ENCODE measurements around the gene EHD3.

GRCh38 chr2:31199206-31199605 lies 34.7 kb upstream of the EHD3 start:
- TF ChIP-seq CTCF (conservative IDR thresholded peaks at IDR 0.05) (no peak), EZH2 (IDR thresholded peaks at IDR 0.05; ENCODE audit: low read depth) (no peak)
